Mesenchymal stem cell (in vitro differentiated cells and primary cell): ENCODE measurements around the gene MEGF9.

Experiments used
- DNase-seq: peaks from one replicate; pipeline ENCODE4 v3.0.0-alpha.2; 2013
- H2AFZ ChIP-seq: one replicate; pipeline ENCODE4 v1.6.1; 2013; ENCODE audit warnings: low read depth, mild to moderate bottlenecking, control low read depth, inconsistent platforms, low read length, moderate library complexity
- H2AK5ac ChIP-seq: 2 replicates; pipeline ENCODE4 v1.6.1; 2013; ENCODE audit warnings: low read length, moderate library complexity, mild to moderate bottlenecking, inconsistent platforms; ENCODE audit not compliant: severe bottlenecking
- H2BK120ac ChIP-seq: one replicate; pipeline ENCODE4 v1.6.1; 2013; ENCODE audit warnings: low read depth, mild to moderate bottlenecking, inconsistent platforms, low read length, moderate library complexity
- H2BK12ac ChIP-seq, 2 experiments: one replicate each; pipeline ENCODE4 v1.6.1; 2013; ENCODE audit warnings: inconsistent platforms in 2 of 2, low read length in 2 of 2, mild to moderate bottlenecking in 2 of 2, moderate library complexity in 2 of 2, control low read depth in 1 of 2
- H2BK15ac ChIP-seq: one replicate; pipeline ENCODE4 v1.6.1; 2013; ENCODE audit warnings: mild to moderate bottlenecking, low read depth, inconsistent platforms; ENCODE audit not compliant: poor library complexity, severe bottlenecking
- H2BK5ac ChIP-seq: 2 replicates; pipeline ENCODE4 v1.6.1; 2013; ENCODE audit warnings: low read depth, mild to moderate bottlenecking, low read length, control low read depth, inconsistent platforms; ENCODE audit not compliant: poor library complexity, severe bottlenecking
- H3K14ac ChIP-seq, 2 experiments: one replicate each; pipeline ENCODE4 v1.6.1; 2013; ENCODE audit warnings: inconsistent platforms in 2 of 2, low read length in 2 of 2, control low read depth in 1 of 2, mild to moderate bottlenecking in 1 of 2, moderate library complexity in 1 of 2
- H3K18ac ChIP-seq, 2 experiments: one replicate each; pipeline ENCODE4 v1.6.1; 2013; ENCODE audit warnings: inconsistent platforms in 2 of 2, low read length in 2 of 2, control low read depth in 1 of 2, low read depth in 1 of 2, mild to moderate bottlenecking in 1 of 2
- H3K23ac ChIP-seq, 2 experiments: one replicate each; pipeline ENCODE4 v1.6.1; 2013; ENCODE audit warnings: inconsistent platforms in 2 of 2, low read length in 2 of 2, mild to moderate bottlenecking in 2 of 2, moderate library complexity in 2 of 2, control low read depth in 1 of 2
- H3K27ac ChIP-seq: 2 replicates; pipeline ENCODE4 v1.5.1; 2013; ENCODE audit warnings: mild to moderate bottlenecking, moderate library complexity, low read length, control low read depth, inconsistent platforms; ENCODE audit not compliant: poor library complexity, severe bottlenecking
- H3K27me3 ChIP-seq, 2 experiments: 2 replicates each; pipeline versions ENCODE4 v1.6.1 to v1.7.0; 2013; ENCODE audit warnings: low read length in 2 of 2, mild to moderate bottlenecking in 2 of 2, moderate library complexity in 2 of 2, control low read depth in 1 of 2, inconsistent platforms in 1 of 2; ENCODE audit not compliant: control insufficient read depth in 1 of 2, insufficient read depth in 1 of 2
- H3K36me3 ChIP-seq, 2 experiments: 2 replicates each; pipeline versions ENCODE4 v1.6.1 to v1.7.0; 2013; ENCODE audit warnings: low read length in 2 of 2, control low read depth in 1 of 2, inconsistent platforms in 1 of 2, low read depth in 1 of 2, mild to moderate bottlenecking in 1 of 2; ENCODE audit not compliant: insufficient read depth in 2 of 2, control insufficient read depth in 1 of 2
- H3K4ac ChIP-seq, 2 experiments: one replicate each; pipeline ENCODE4 v1.6.1; 2013; ENCODE audit warnings: inconsistent platforms in 2 of 2, low read length in 2 of 2, mild to moderate bottlenecking in 2 of 2, moderate library complexity in 2 of 2, control low read depth in 1 of 2, low read depth in 1 of 2
- H3K4me1 ChIP-seq: 2 replicates; pipeline ENCODE4 v1.6.1; 2013; ENCODE audit warnings: low read depth, low read length, control low read depth; ENCODE audit not compliant: control insufficient read depth, insufficient read depth
- H3K4me2 ChIP-seq: 2 replicates; pipeline ENCODE4 v1.6.1; 2013; ENCODE audit warnings: low read length, mild to moderate bottlenecking, inconsistent platforms; ENCODE audit not compliant: poor library complexity, severe bottlenecking
- H3K4me3 ChIP-seq, 2 experiments: 2 replicates each; pipeline versions ENCODE4 v1.5.1 to v1.7.0; 2013; ENCODE audit warnings: low read length in 2 of 2, mild to moderate bottlenecking in 2 of 2, control low read depth in 1 of 2, low read depth in 1 of 2; ENCODE audit not compliant: insufficient read depth in 1 of 2
- H3K79me1 ChIP-seq: replicated peaks from 2 replicates; pipeline ENCODE4 v1.6.1; 2013; ENCODE audit warnings: mild to moderate bottlenecking, control low read depth, low read length, inconsistent platforms; ENCODE audit not compliant: poor library complexity, severe bottlenecking
- H3K9ac ChIP-seq: 2 replicates; pipeline ENCODE4 v1.7.0; 2013; ENCODE audit warnings: mild to moderate bottlenecking, low read length, moderate library complexity
- H3K9me3 ChIP-seq: 2 replicates; pipeline ENCODE4 v1.7.0; 2013; ENCODE audit warnings: mild to moderate bottlenecking, low read length; ENCODE audit not compliant: control insufficient read depth
- H4K8ac ChIP-seq: one replicate; pipeline ENCODE4 v1.6.1; 2013; ENCODE audit warnings: inconsistent platforms, mild to moderate bottlenecking, low read length, moderate library complexity
- H4K91ac ChIP-seq: one replicate; pipeline ENCODE4 v1.6.1; 2013; ENCODE audit warnings: mild to moderate bottlenecking, low read length, inconsistent platforms
- WGBS: methylation state at CpG from one replicate; pipeline ENCODE4 v1.1.7; 2013; ENCODE audit warnings: mixed read lengths; 5-methylcytosine and 5-hydroxymethylcytosine counted together

MEGF9 gene

DNA sequence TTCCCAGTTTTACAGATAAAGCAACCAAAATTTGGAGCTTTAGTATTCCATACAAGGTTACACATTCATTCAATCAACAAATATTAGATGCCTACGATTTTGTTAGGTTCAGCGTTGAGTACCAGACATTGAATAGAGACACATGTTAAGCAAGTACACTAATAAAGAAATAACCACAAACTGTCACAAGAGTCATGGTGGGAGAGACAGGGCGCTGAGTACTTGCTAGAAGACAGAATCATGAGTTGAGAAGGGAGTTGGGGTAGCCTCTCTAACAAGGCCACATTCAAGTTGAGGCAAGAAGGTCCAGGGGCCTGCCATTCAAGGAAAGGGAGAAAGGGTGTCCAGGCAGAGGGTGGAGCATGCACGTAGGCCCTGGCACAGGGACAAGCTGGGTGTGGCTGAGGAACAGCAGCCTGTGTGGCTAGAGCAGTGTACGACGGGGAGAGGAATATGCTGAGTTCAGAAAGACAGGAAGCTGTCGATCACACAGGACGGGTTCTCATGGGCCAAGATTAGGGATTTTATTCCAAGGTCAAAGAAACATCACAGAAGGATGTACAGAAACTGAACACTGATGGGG is 151.3 kb downstream of the MEGF9 start:
- Histone ChIP-seq H3K4me3 (no peak overlapping the region), H3K9me3 (no peaks in the 10 kb centered on the region), H3K36me3 (peaks cover 9 to 41% of the 10 kb centered on the region in 2 experiments), H4K8ac (no peak overlapping the region), H2AFZ (no peak overlapping the region), H2BK15ac (no peak overlapping the region), H3K9ac (no peak overlapping the region), H3K27me3 (no peaks in the 10 kb centered on the region), H4K91ac (no peak overlapping the region), H2BK5ac (no peak overlapping the region), H3K4me2 (no peak overlapping the region), H2BK12ac (no peak overlapping the region), H3K27ac (no peak overlapping the region), H3K14ac (no peak overlapping the region), H2BK120ac (no peak overlapping the region), H3K4me1 (no peaks in the 10 kb centered on the region), H3K18ac (no peak overlapping the region), H3K79me1 (peaks cover 37% of the 10 kb centered on the region), H3K4ac (no peak overlapping the region), H2AK5ac (no peak overlapping the region), H3K23ac (peak overlapping the region in 1 of 2 experiments; percentile 14)
- WGBS = 96% methylated on average over 7 of the region's 8 CpGs
- no peak for DNase-seq

DNA sequence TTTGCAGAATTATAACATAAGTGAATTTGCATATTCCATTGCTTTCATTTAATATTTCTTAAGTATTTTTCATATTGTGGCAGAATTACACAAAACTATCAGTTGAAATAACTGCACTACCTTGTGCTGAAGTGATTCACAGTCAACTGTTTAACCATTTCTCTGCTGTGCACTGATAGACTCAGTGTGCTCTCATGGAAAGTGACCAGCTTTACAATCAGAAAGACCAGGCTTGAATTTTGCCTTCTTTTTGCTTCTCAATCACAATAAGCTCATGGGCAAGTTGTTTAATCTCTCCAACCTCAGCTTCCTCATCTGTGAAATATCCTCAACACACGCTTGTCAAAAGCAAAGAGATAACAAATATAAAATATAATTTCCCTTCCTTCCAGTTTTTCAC is 152.6 kb downstream of the MEGF9 start:
- no peak overlapping the region for H2BK5ac ChIP-seq
- no peaks in the 10 kb centered on the region for H3K27me3 ChIP-seq
- H3K36me3 ChIP-seq = peaks cover 12 to 34% of the 10 kb centered on the region in 2 experiments
- H3K4me2 ChIP-seq = no peak overlapping the region
- H2BK120ac ChIP-seq = no peak overlapping the region
- H3K4me1 ChIP-seq = no peaks in the 10 kb centered on the region
- no peak overlapping the region for H3K27ac ChIP-seq
- no peak overlapping the region for H4K91ac ChIP-seq
- no peak overlapping the region for H4K8ac ChIP-seq
- no peak overlapping the region for H3K18ac ChIP-seq
- H3K23ac ChIP-seq = no peak overlapping the region
- peaks cover 39% of the 10 kb centered on the region for H3K79me1 ChIP-seq
- no peak overlapping the region for H2BK15ac ChIP-seq
- WGBS = 96% methylated on average over 1 of the region's 1 CpG
- H2BK12ac ChIP-seq = no peak overlapping the region
- H2AFZ ChIP-seq = no peak overlapping the region
- no peaks in the 10 kb centered on the region for H3K9me3 ChIP-seq
- no peak overlapping the region for H3K4ac ChIP-seq
- H2AK5ac ChIP-seq = no peak overlapping the region
- no peak overlapping the region for H3K4me3 ChIP-seq
- DNase-seq = no peak
- no peak overlapping the region for H3K14ac ChIP-seq
- no peak overlapping the region for H3K9ac ChIP-seq

DNA sequence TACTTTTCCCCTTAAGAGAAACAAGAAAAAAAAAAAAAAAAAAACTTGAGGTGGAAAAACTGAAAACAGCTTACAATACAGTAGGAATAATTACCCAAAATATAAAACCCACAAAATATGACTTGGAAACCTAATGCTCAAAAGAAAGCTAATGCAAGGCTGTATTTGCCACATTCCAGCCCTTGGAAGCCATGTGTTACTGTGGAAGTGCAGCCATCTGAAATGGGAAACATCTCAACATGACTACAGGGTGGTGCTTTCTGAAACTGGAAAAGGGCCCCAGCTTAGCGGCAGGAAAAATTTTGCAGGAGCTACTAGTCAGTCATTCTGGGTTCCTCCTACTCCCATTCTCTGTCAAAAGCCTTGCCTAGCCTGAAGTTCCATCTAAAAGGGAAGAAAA is 154.7 kb downstream of the MEGF9 start:
- no peak overlapping the region for H3K4ac ChIP-seq
- no peak overlapping the region for H2AK5ac ChIP-seq
- WGBS = 86% methylated on average over 1 of the region's 1 CpG
- H2AFZ ChIP-seq = no peak overlapping the region
- no peaks in the 10 kb centered on the region for H3K9me3 ChIP-seq
- no peak overlapping the region for H2BK12ac ChIP-seq
- H3K4me3 ChIP-seq = no peak overlapping the region
- peaks cover 7 to 25% of the 10 kb centered on the region in 2 experiments for H3K36me3 ChIP-seq
- H3K18ac ChIP-seq = no peak overlapping the region
- no peak overlapping the region for H3K4me2 ChIP-seq
- no peaks in the 10 kb centered on the region for H3K4me1 ChIP-seq
- H4K91ac ChIP-seq = no peak overlapping the region
- no peaks in the 10 kb centered on the region for H3K27me3 ChIP-seq
- no peak overlapping the region for H2BK120ac ChIP-seq
- no peak overlapping the region for H3K23ac ChIP-seq
- H2BK15ac ChIP-seq = no peak overlapping the region
- peaks cover 27% of the 10 kb centered on the region for H3K79me1 ChIP-seq
- H3K14ac ChIP-seq = no peak overlapping the region
- no peak for DNase-seq
- H2BK5ac ChIP-seq = no peak overlapping the region
- H3K9ac ChIP-seq = no peak overlapping the region
- H3K27ac ChIP-seq = no peak overlapping the region
- H4K8ac ChIP-seq = no peak overlapping the region

DNA sequence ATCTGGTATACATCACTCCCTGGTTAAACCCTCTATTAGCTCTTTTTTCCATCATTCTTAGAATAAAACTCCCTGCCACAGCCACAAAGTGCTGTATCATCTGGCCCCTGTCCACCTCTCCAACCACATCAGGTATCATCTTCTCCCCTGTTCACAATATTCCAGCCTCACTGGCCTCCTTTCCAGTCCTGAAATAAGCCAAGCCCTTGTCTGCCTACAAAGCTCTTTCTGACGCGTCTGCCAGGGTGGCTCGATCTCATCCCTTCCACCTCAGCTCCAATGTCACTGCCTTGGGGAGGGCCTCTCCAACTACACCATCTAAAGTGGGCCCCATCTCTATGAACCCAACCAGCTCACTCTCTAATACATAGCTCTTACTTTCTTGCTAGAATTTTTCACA is 155.8 kb downstream of the MEGF9 start:
- Histone ChIP-seq H4K91ac (no peak overlapping the region), H2BK5ac (no peak overlapping the region), H2AK5ac (no peak overlapping the region), H3K9ac (no peak overlapping the region), H3K4me1 (no peaks in the 10 kb centered on the region), H3K4me3 (no peak overlapping the region), H3K36me3 (peaks cover 7 to 24% of the 10 kb centered on the region in 2 experiments), H2BK12ac (no peak overlapping the region), H3K18ac (no peak overlapping the region), H3K23ac (no peak overlapping the region), H3K4ac (no peak overlapping the region), H3K9me3 (no peaks in the 10 kb centered on the region), H4K8ac (no peak overlapping the region), H3K27me3 (no peaks in the 10 kb centered on the region), H2AFZ (no peak overlapping the region), H3K4me2 (no peak overlapping the region), H2BK15ac (no peak overlapping the region), H3K79me1 (peaks cover 28% of the 10 kb centered on the region), H2BK120ac (no peak overlapping the region), H3K14ac (no peak overlapping the region), H3K27ac (no peak overlapping the region)
- 94% methylated on average over 3 of the region's 3 CpGs for WGBS
- DNase-seq = no peak
